Coronary artery (tissue), 2 donors: ENCODE results near the gene SPATS2L.
A peak's percentile ranks its signal among the peaks of the same experiment; 100 is the strongest.

Experiments
- DNase-seq: peaks from one replicate; pipeline ENCODE4 v3.0.0-alpha.2; 2017; ENCODE audit warnings: low spot score
- H3K27ac ChIP-seq, 2 donors: fragments of 200-600 bp; sonication (generic); one replicate each; pipeline ENCODE4 v1.5.1; 2016 to 2019
- H3K4me3 ChIP-seq: fragments of 200-600 bp; sonication (generic); 2 replicates; pipeline ENCODE4 v1.5.1; 2016; ENCODE audit warnings: mild to moderate bottlenecking, moderate library complexity
- TF ChIP-seq, protein P1 (sequence below): fragments of 200-600 bp; sonication (generic); IDR thresholded peaks from one replicate; pipeline ENCODE4 v1.5.1; 2019; ENCODE audit warnings: antibody characterized with exemption

SPATS2L gene

DNA sequence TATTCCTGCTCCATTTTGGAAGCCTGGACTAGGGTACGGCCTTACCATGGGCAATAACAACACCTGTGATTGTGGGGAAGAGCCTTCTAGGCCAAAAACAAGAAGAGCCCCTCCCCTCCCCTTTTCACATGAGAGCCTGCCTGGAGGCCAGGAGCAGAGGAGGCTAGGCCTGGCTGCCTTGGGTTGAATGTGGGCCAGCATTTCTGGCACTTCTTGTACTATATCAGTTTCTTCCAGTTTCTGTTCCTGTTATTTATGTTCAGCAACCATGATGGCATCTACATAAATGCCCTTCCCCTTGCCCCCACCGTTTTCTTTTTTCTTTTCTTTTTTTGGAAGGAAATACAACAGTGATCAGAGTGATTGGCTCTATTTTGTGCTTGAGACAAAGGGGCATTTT, 145.0 kb downstream of the SPATS2L start:
- TF ChIP-seq, protein P1, sequence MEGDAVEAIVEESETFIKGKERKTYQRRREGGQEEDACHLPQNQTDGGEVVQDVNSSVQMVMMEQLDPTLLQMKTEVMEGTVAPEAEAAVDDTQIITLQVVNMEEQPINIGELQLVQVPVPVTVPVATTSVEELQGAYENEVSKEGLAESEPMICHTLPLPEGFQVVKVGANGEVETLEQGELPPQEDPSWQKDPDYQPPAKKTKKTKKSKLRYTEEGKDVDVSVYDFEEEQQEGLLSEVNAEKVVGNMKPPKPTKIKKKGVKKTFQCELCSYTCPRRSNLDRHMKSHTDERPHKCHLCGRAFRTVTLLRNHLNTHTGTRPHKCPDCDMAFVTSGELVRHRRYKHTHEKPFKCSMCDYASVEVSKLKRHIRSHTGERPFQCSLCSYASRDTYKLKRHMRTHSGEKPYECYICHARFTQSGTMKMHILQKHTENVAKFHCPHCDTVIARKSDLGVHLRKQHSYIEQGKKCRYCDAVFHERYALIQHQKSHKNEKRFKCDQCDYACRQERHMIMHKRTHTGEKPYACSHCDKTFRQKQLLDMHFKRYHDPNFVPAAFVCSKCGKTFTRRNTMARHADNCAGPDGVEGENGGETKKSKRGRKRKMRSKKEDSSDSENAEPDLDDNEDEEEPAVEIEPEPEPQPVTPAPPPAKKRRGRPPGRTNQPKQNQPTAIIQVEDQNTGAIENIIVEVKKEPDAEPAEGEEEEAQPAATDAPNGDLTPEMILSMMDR: no peak

DNA sequence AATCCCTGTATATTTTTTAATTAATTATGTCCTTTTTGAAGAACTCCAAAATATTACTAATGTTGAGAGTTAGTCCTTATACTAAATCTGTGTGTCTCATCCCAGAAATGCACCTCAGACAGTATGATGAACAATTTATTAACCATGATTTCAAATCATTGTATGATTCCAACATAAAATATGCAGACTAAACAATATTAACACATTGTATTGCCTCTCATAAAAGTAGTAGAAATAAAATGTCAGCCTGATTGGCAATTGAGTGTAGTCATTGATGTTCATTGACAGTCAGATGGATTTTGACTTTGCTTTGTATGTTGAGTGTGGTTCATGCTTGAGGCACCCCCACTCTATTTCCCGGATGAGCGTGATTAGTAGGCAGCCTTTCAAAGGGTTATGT, 145.9 kb downstream of the SPATS2L start:
- no peak for DNase-seq
- TF ChIP-seq, protein P1: no peak
- no peak overlapping the region for H3K4me3 ChIP-seq
- H3K27ac ChIP-seq: no peak overlapping the region

More for the DNA sequence above, 145.0 kb downstream of the SPATS2L start:
- H3K27ac ChIP-seq: no peak overlapping the region
- H3K4me3 ChIP-seq: no peak overlapping the region
- no peak for DNase-seq

- Histone ChIP-seq H3K4me3 (no peak overlapping the region), H3K27ac (no peak overlapping the region)
- TF ChIP-seq, protein P1: no peak
- no peak for DNase-seq
Observed at GRCh38 chr2:200453142-200453852, 146.8 kb downstream of the SPATS2L start.

DNA sequence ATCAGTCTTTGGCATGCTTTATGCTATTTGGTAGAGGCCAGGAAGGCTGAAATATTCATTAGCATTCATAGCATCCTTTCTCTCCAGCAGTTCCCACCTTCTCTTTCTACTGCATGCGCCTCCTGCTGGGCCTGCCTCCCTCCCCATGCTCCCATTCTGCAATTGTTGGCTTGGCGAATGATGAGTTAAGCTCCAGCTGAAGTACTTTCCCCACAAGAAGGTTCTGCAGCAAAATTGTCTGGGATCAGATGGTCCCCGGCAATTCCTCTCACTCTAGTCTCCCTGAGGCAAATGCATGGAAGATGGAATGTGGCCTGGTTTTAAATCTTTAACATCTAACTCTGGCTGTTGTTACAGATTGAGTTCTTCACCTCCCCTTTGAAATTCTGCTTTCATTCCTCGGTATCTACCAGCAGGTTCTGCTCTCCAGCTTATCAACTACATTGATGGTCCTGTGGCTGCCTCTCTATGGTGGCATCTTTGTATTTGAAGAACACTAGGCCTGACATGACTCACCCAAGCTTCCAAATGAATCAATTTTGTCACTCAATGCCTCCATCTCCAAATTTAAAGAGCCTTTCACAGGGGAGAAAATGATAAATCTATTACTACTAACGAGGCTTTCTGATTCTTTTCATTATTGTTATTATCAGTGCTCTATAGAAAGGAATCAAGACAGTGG, 147.5 kb downstream of the SPATS2L start:
- no peak for DNase-seq
- no peak overlapping the region for H3K4me3 ChIP-seq
- H3K27ac ChIP-seq: no peak overlapping the region
- TF ChIP-seq, protein P1: no peak

DNA sequence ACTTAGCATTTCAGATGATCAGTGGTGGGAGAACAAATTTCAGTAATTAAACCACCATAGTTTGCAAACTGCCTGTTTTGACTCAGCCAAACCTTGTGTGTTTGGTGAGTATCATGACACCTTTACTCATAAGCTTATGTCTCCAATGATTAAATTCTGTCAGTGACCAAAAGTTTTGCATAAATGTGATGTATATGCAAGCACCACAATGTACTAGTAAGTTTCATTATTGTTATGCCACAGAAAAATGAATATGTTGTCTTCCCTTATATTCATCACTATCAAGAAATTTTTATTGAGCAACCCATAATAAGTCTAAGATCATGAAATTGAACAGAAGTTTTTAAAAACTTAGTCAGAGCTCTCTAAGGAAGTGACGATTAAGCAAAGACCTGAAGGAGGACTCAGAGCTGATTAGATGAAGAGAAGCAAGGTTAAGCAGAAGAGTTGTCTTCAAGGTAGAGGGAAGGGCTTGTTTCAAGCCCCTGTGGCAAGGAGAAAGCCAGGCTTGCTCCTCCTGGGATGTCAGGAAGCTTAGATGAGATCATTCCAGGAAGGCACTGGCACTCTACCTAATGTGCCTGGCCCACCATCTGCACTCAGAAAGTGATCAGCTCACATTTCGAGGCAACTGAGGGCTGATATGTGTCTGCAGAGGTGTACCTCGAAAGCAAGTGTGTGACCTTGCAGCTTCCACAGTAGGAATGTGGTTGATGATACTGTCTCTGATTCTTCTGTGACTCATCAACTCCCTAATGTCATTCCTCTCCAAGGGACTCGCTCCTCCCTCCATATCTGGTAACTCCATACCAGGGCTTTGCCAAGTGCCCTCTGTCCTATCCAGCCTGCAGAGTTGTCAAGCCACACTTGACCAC, 148.7 kb downstream of the SPATS2L start:
- H3K4me3 ChIP-seq: no peak overlapping the region
- H3K27ac ChIP-seq: peak overlapping the region in 1 of 2 donors; percentile 3
- DNase-seq: no peak
- TF ChIP-seq, protein P1: no peak

DNA sequence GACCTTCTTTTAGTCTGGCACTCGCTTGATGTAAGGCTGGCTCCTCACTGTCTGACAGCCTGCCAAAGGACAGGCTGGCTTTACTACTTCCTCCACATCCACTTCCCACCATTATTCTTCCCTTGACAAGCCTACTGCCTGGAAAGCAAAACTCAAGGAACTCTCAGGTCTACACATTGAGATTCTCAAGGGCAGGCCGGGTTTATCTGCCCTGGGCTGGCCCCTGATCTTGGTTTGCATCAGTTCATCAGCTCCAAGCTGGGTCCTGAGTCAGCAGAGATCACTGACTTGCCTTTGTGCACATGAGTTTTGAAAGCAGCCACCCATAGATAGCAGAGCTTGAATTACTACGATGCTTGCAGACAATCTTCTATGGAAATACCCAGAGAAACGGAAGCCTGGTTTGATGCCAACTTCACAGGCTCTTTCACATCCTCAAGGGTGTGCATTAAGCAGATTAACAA, 149.5 kb downstream of the SPATS2L start:
- Histone ChIP-seq H3K27ac (peak overlapping the region in 1 of 2 donors; percentile 3), H3K4me3 (no peak overlapping the region)
- TF ChIP-seq, protein P1: no peak
- no peak for DNase-seq
